HepG2 (cell line): ENCODE measurements around the gene TMEM14C. TPM values are rescaled to one million over a fixed set of nuclear protein-coding genes. Genes with fewer than 3 reads are reported as not detected.

Experiments
- CC2D1A ChIP-seq: sonication (generic); formaldehyde crosslinking; IDR thresholded peaks from 2 replicates; pipeline ENCODE4 v1.8.1; 2023; ENCODE audit warnings: mild to moderate bottlenecking, missing genetic modification reagents
- CENPX ChIP-seq: sonication (generic); formaldehyde crosslinking; IDR thresholded peaks from 2 replicates; pipeline ENCODE4 v1.9.0; 2021; ENCODE audit warnings: mild to moderate bottlenecking, missing genetic modification reagents, moderate library complexity
- ETV5 ChIP-seq: IDR thresholded peaks from 2 replicates; pipeline ENCODE4 v1.6.1; 2018; ENCODE audit warnings: missing biosample characterization, missing genetic modification reagents, inconsistent platforms, borderline replicate concordance
- GABPB1 ChIP-seq: IDR thresholded peaks from 2 replicates; pipeline ENCODE4 v1.6.1; 2016; ENCODE audit warnings: mild to moderate bottlenecking, missing genetic modification reagents, moderate library complexity, missing compliant biosample characterization
- ISL2 ChIP-seq: sonication (generic); formaldehyde crosslinking; IDR thresholded peaks from 2 replicates; pipeline ENCODE4 v1.5.0; 2020; ENCODE audit warnings: missing genetic modification reagents
- KLF16 ChIP-seq, 2 experiments: sonication (generic) in 1 of 2; formaldehyde crosslinking in 1 of 2; IDR thresholded peaks; 2 replicates each; pipeline versions ENCODE4 v1.6.1 to v1.8.0; 2016 to 2023; ENCODE audit warnings: missing genetic modification reagents in 2 of 2, missing compliant biosample characterization in 1 of 2
- MIER2 ChIP-seq: IDR thresholded peaks from 2 replicates; pipeline ENCODE4 v1.6.1; 2016; ENCODE audit warnings: missing biosample characterization, missing genetic modification reagents
- NCOR1 ChIP-seq: fragments of 200-600 bp; sonication (generic); IDR thresholded peaks from 2 replicates; pipeline ENCODE4 v1.7.0; 2017; ENCODE audit warnings: antibody characterized with exemption, low read length, borderline replicate concordance
- PITX1 ChIP-seq: sonication (generic); formaldehyde crosslinking; IDR thresholded peaks from 2 replicates; pipeline ENCODE4 v1.5.1; 2020; ENCODE audit warnings: mild to moderate bottlenecking, missing genetic modification reagents
- POLR2AphosphoS5 ChIP-seq: IDR thresholded peaks from 2 replicates; pipeline ENCODE4 v1.6.1; 2012; ENCODE audit warnings: low read depth, low read length
- RXRB ChIP-seq: IDR thresholded peaks from 2 replicates; pipeline ENCODE4 v1.6.1; 2016; ENCODE audit warnings: borderline replicate concordance, missing genetic modification reagents, missing compliant biosample characterization
- SMAD1 ChIP-seq: sonication (generic); formaldehyde crosslinking; IDR thresholded peaks from 2 replicates; pipeline ENCODE4 v1.4.0; 2020; ENCODE audit warnings: missing genetic modification reagents, low read depth, mild to moderate bottlenecking, borderline replicate concordance
- SUZ12 ChIP-seq: fragments of 150-350 bp; IDR thresholded peaks from 2 replicates; pipeline ENCODE4 v1.6.1; 2014; ENCODE audit warnings: low read depth, low read length
- TBX2 ChIP-seq: sonication (generic); formaldehyde crosslinking; IDR thresholded peaks from 2 replicates; pipeline ENCODE4 v1.5.0; 2020; ENCODE audit warnings: missing genetic modification reagents, mild to moderate bottlenecking, borderline replicate concordance
- TEF ChIP-seq: sonication (generic); formaldehyde crosslinking; IDR thresholded peaks from 2 replicates; pipeline ENCODE4 v1.5.0; 2020; ENCODE audit warnings: missing genetic modification reagents
- ZFP41 ChIP-seq: sonication (generic); formaldehyde crosslinking; IDR thresholded peaks from 2 replicates; pipeline ENCODE4 v1.4.0; 2020; ENCODE audit warnings: mild to moderate bottlenecking, missing genetic modification reagents, borderline replicate concordance
- ZNF24 ChIP-seq: fragments of 450-650 bp; IDR thresholded peaks from 2 replicates; pipeline ENCODE4 v1.6.1; 2017; ENCODE audit warnings: antibody characterized with exemption, mild to moderate bottlenecking
- ZNF569 ChIP-seq: sonication (generic); formaldehyde crosslinking; IDR thresholded peaks from 2 replicates; pipeline ENCODE4 v1.5.0; 2020; ENCODE audit warnings: mild to moderate bottlenecking, missing genetic modification reagents, moderate library complexity, borderline replicate concordance
- ZSCAN25 ChIP-seq: sonication (generic); formaldehyde crosslinking; IDR thresholded peaks from 2 replicates; pipeline ENCODE4 v1.8.0; 2022; ENCODE audit warnings: mild to moderate bottlenecking, missing genetic modification reagents
- polyA plus RNA-seq, 8 experiments: library from polyadenylated mRNA; depleted of rRNA in 3 of 8; stranded (reverse) in 7 of 8; unstranded in 1 of 8; fragments of >200 nt; fragmentation: Illumina TruSeq in 4 of 8; extraction: Trizol in 4 of 8; gene quantifications; 2 replicates each; pipeline versions ENCODE4 v1.2.1 to v1.2.3, GENCODE V29; 2011 to 2016; ENCODE audit warnings: low read depth in 4 of 8, missing spikeins in 1 of 8, mixed read lengths in 1 of 8; ENCODE audit not compliant: insufficient read depth in 1 of 8
- total RNA-seq, 5 experiments: library from RNA; depleted of rRNA; stranded (reverse); fragments of >200 nt; fragmentation: Illumina TruSeq; extraction: Trizol; gene quantifications; 2 replicates each; pipeline ENCODE4 v1.2.3, GENCODE V29; 2016; ENCODE audit warnings: low read depth in 1 of 5
- TF ChIP-seq, protein P1 (sequence below): sonication (generic); formaldehyde crosslinking; IDR thresholded peaks from 2 replicates; pipeline ENCODE4 v1.4.0; 2020; ENCODE audit warnings: missing genetic modification reagents
- TF ChIP-seq, protein P2 (sequence below): fragments of 450-650 bp; IDR thresholded peaks from 2 replicates; pipeline ENCODE4 v1.6.1; 2017

TMEM14C gene
- total and polyA plus RNA-seq, 2 of the 13 experiments (the other 11 are each of a cell fraction or from before 2014, with no cell fraction given), result 184 TPM

GRCh38 chr6:10694302-10695085 is 28.4 kb upstream of the TMEM14C start, which contains the start of the genes C6orf52 and PAK1IP1 (continued):
- TF ChIP-seq CENPX (CRISPR knock-in tag) (no peak), ZSCAN25 (CRISPR knock-in tag) (no peak), GABPB1 (CRISPR knock-in tag) (peak; percentile 96), PITX1 (CRISPR knock-in tag) (peak; percentile 38; the same call in 1 of the 2 replicates), MIER2 (CRISPR knock-in tag) (peak; percentile 41; the same call in 1 of the 2 replicates), ZFP41 (CRISPR knock-in tag) (peak; percentile 85; the same call in 1 of the 2 replicates), ETV5 (CRISPR knock-in tag) (peak; percentile 67), CC2D1A (CRISPR knock-in tag) (no peak), POLR2AphosphoS5 (peak; percentile 97), TEF (CRISPR knock-in tag) (0 out of 2 replicates have a peak, but pooled peaks have one; percentile 9), ISL2 (CRISPR knock-in tag) (peak; percentile 79), NCOR1 (no peak; the same call in 1 of the 2 replicates), KLF16 (CRISPR knock-in tag; IDR thresholded peaks at IDR 0.05) (peak in 1 of 2 experiments; percentile 81; a peak in 2 of 4 replicates), TBX2 (CRISPR knock-in tag) (peak; percentile 94), SUZ12 (no peak), ZNF24 (peak; percentile 6; the same call in 1 of the 2 replicates), RXRB (peak; percentile 61; the same call in 1 of the 2 replicates), SMAD1 (CRISPR knock-in tag) (peak; percentile 97), ZNF569 (CRISPR knock-in tag) (0 out of 2 replicates have a peak, but pooled peaks have one; percentile 89)
- TF ChIP-seq, protein P1, sequence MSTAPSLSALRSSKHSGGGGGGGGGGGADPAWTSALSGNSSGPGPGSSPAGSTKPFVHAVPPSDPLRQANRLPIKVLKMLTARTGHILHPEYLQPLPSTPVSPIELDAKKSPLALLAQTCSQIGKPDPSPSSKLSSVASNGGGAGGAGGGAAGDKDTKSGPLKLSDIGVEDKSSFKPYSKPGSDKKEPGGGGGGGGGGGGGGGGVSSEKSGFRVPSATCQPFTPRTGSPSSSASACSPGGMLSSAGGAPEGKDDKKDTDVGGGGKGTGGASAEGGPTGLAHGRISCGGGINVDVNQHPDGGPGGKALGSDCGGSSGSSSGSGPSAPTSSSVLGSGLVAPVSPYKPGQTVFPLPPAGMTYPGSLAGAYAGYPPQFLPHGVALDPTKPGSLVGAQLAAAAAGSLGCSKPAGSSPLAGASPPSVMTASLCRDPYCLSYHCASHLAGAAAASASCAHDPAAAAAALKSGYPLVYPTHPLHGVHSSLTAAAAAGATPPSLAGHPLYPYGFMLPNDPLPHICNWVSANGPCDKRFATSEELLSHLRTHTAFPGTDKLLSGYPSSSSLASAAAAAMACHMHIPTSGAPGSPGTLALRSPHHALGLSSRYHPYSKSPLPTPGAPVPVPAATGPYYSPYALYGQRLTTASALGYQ, result peak; percentile 73
- TF ChIP-seq, protein P2, sequence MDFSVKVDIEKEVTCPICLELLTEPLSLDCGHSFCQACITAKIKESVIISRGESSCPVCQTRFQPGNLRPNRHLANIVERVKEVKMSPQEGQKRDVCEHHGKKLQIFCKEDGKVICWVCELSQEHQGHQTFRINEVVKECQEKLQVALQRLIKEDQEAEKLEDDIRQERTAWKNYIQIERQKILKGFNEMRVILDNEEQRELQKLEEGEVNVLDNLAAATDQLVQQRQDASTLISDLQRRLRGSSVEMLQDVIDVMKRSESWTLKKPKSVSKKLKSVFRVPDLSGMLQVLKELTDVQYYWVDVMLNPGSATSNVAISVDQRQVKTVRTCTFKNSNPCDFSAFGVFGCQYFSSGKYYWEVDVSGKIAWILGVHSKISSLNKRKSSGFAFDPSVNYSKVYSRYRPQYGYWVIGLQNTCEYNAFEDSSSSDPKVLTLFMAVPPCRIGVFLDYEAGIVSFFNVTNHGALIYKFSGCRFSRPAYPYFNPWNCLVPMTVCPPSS, result no peak
